ENCODE results near the gene GGTLC2.

DNA sequence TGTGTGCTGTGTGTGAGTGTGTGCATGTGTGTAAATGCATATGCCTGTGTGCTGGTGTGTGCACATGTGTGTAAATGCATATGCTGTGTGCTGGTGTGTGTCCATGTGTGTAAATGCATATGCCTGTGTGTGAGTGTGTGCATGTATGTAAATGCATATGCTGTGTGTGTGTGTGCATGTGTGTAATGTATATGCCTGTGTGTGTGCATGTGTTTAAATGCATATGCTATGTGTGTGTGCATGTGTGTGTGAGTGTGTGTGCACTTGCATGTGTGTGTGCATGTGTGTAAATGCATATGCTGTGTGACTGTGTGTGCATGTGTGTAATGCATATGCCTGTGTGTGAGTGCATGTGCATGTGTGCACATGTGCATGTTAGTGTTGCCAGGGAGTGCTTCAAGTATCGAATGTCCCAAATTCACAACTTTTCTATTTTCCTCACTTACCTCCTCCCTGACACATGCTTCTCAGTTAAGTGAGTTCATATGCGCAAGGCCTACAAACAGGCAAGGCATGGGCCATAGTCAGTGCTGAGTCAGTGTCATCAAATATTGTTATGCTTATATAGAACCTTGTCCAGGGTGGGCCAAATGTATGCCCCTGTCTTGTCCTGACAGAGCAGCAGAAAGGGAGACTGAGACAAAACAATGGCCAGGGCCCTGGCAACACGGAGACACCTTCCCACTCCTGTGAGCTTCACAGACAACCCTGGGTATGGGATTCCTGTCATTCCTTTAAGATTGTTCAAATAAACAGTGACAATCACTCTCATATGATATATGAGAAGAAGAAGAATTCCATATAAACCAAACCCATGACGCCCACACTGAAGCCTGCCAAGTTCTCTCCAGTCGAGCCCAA is 38.6 kb downstream of the GGTLC2 start:
- TF ChIP-seq, protein P1, sequence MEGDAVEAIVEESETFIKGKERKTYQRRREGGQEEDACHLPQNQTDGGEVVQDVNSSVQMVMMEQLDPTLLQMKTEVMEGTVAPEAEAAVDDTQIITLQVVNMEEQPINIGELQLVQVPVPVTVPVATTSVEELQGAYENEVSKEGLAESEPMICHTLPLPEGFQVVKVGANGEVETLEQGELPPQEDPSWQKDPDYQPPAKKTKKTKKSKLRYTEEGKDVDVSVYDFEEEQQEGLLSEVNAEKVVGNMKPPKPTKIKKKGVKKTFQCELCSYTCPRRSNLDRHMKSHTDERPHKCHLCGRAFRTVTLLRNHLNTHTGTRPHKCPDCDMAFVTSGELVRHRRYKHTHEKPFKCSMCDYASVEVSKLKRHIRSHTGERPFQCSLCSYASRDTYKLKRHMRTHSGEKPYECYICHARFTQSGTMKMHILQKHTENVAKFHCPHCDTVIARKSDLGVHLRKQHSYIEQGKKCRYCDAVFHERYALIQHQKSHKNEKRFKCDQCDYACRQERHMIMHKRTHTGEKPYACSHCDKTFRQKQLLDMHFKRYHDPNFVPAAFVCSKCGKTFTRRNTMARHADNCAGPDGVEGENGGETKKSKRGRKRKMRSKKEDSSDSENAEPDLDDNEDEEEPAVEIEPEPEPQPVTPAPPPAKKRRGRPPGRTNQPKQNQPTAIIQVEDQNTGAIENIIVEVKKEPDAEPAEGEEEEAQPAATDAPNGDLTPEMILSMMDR (IDR thresholded peaks at IDR 0.05), result no peak
- no peak for TF ChIP-seq POLR2A (IDR thresholded peaks at IDR 0.05)
